ENCODE data around the gene EVPL.

The EVPL gene

GRCh38 chr17:75959051-75959838, 67.9 kb downstream of the EVPL start:
- no peak for DNase-seq
